MM.1S (cell line): Measurements from ENCODE around the gene PTPRN2.

Experiments
- DNase-seq: peaks from one replicate; pipeline ENCODE4 v3.0.0-alpha.2; 2015
- H2AFZ ChIP-seq: fragments of 300-600 bp; sonication (generic); 2 replicates; pipeline ENCODE4 v1.6.0; 2016; ENCODE audit warnings: antibody characterized with exemption, low read length
- H3F3A ChIP-seq: fragments of 300-600 bp; sonication (generic); 2 replicates; pipeline ENCODE4 v1.6.1; 2016; ENCODE audit warnings: mild to moderate bottlenecking, antibody characterized with exemption, low read length, moderate library complexity, mixed read lengths; ENCODE audit not compliant: insufficient read depth
- H3K27ac ChIP-seq: fragments of 300-600 bp; sonication (generic); 2 replicates; pipeline ENCODE4 v1.5.1; 2016; ENCODE audit warnings: mild to moderate bottlenecking, low read length
- H3K27me3 ChIP-seq: fragments of 300-600 bp; sonication (generic); replicated peaks from 2 replicates; pipeline ENCODE4 v1.6.0; 2016; ENCODE audit warnings: low read length; ENCODE audit not compliant: insufficient read depth
- H3K36me3 ChIP-seq: fragments of 300-600 bp; sonication (generic); replicated peaks from 2 replicates; pipeline ENCODE4 v1.6.1; 2016; ENCODE audit warnings: mild to moderate bottlenecking, low read length, mixed read lengths; ENCODE audit not compliant: insufficient read depth
- H3K4me1 ChIP-seq: fragments of 300-600 bp; sonication (generic); 2 replicates; pipeline ENCODE4 v1.6.1; 2016; ENCODE audit warnings: low read length, mixed read lengths
- H3K4me2 ChIP-seq: fragments of 300-600 bp; sonication (generic); 2 replicates; pipeline ENCODE4 v1.6.0; 2016; ENCODE audit warnings: low read depth, low read length
- H3K4me3 ChIP-seq: fragments of 300-600 bp; sonication (generic); 2 replicates; pipeline ENCODE4 v1.5.1; 2016; ENCODE audit warnings: low read length, mixed read lengths
- H3K79me2 ChIP-seq: fragments of 300-600 bp; sonication (generic); 2 replicates; pipeline ENCODE4 v1.6.1; 2016; ENCODE audit warnings: mixed run types, low read length, mixed read lengths
- H3K9ac ChIP-seq: fragments of 300-600 bp; sonication (generic); 2 replicates; pipeline ENCODE4 v1.6.1; 2016; ENCODE audit warnings: low read length, mixed read lengths
- H3K9me2 ChIP-seq: fragments of 300-600 bp; sonication (generic); replicated peaks from 2 replicates; pipeline ENCODE4 v1.6.1; 2016; ENCODE audit warnings: mild to moderate bottlenecking, low read length, mixed read lengths; ENCODE audit not compliant: insufficient read depth
- H3K9me3 ChIP-seq: fragments of 300-600 bp; sonication (generic); replicated peaks from 2 replicates; pipeline ENCODE4 v1.6.1; 2016; ENCODE audit warnings: mild to moderate bottlenecking, low read length, mixed read lengths; ENCODE audit not compliant: insufficient read depth
- H4K20me1 ChIP-seq: fragments of 300-600 bp; sonication (generic); 2 replicates; pipeline ENCODE4 v1.6.1; 2016; ENCODE audit warnings: mild to moderate bottlenecking, low read length, moderate library complexity, mixed read lengths; ENCODE audit not compliant: insufficient read depth
- EZH2 ChIP-seq: fragments of 300-600 bp; sonication (generic); optimal IDR thresholded peaks from 2 replicates; pipeline ENCODE3; 2017; ENCODE audit warnings: low read depth, mild to moderate bottlenecking, antibody characterized with exemption, low read length, mixed read lengths
- EZH2phosphoT487 ChIP-seq: fragments of 300-600 bp; sonication (generic); IDR thresholded peaks from 2 replicates; pipeline ENCODE4 v1.6.1; 2018; ENCODE audit warnings: antibody characterized with exemption, low read length
- TF ChIP-seq, protein P1 (sequence below): fragments of 300-600 bp; sonication (generic); IDR thresholded peaks from 2 replicates; pipeline ENCODE4 v1.5.1; 2016; ENCODE audit warnings: antibody characterized with exemption, low read length, mixed read lengths

Gene PTPRN2

DNA sequence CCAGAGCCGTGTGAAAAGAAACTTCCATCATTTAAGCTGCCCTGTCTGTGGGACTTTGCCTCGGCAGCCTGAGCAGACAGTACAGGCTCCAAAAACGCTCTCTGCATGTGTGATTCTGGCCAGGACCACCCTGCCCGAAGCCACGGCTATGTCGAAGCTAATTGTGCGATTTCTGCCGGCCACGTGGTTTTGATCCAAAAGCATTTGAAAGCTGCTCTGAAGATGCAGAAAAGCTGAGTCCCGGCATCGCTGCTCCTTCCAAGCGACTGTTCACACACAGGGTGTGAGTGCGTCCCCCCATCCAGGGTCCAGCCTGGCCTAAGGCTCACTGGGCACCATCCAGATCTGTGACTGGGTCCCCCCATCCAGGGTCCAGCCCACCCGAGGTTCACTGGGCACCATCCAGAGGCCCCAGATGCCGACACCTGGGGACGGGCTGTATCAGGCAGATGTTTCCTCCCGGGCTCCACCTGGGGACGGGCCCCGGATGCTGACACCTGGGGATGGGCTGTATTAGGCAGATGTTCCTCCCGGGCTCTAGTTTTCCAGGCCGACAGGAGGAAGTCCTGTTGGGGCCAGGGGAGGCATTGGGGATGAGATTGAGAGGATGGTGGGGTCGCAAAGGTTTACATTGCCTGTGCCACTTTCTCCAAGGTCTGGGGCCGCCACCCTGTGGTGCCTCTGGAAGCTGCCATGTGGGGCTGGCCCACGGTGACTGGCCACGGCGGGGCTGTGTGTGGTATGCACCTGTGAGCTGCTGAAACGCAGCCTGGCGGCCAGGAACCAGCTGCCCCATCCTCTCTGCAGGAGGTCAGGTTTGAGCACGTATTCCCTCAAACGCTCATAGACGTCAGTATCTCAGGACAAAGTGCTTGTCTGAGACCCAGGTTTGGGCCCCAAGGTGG, 723.5 kb downstream of the PTPRN2 start:
- Histone ChIP-seq H3K9me3 (no peaks in the 10 kb centered on the region), H3K9me2 (no peaks in the 10 kb centered on the region), H3K4me1 (no peaks in the 10 kb centered on the region), H3K79me2 (no peaks in the 10 kb centered on the region), H3K4me3 (no peak overlapping the region), H3K36me3 (no peaks in the 10 kb centered on the region), H3K4me2 (no peak overlapping the region), H4K20me1 (no peaks in the 10 kb centered on the region), H2AFZ (no peak overlapping the region), H3K27ac (no peak overlapping the region), H3F3A (no peaks in the 10 kb centered on the region), H3K27me3 (peaks cover 84% of the 10 kb centered on the region), H3K9ac (no peak overlapping the region)
- no peak for DNase-seq
- TF ChIP-seq, protein P1, sequence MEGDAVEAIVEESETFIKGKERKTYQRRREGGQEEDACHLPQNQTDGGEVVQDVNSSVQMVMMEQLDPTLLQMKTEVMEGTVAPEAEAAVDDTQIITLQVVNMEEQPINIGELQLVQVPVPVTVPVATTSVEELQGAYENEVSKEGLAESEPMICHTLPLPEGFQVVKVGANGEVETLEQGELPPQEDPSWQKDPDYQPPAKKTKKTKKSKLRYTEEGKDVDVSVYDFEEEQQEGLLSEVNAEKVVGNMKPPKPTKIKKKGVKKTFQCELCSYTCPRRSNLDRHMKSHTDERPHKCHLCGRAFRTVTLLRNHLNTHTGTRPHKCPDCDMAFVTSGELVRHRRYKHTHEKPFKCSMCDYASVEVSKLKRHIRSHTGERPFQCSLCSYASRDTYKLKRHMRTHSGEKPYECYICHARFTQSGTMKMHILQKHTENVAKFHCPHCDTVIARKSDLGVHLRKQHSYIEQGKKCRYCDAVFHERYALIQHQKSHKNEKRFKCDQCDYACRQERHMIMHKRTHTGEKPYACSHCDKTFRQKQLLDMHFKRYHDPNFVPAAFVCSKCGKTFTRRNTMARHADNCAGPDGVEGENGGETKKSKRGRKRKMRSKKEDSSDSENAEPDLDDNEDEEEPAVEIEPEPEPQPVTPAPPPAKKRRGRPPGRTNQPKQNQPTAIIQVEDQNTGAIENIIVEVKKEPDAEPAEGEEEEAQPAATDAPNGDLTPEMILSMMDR, result no peak
- TF ChIP-seq EZH2phosphoT487 (no peak), EZH2 (no peak)

- TF ChIP-seq EZH2phosphoT487 (no peak), EZH2 (no peak)
- TF ChIP-seq, protein P1, result no peak
- no peaks in the 10 kb centered on the region for H3K4me1 ChIP-seq
- no peak overlapping the region for H3K9ac ChIP-seq
- no peak overlapping the region for H3K4me3 ChIP-seq
- no peak for DNase-seq
- no peak overlapping the region for H2AFZ ChIP-seq
- H3K27ac ChIP-seq, result no peak overlapping the region
- no peaks in the 10 kb centered on the region for H3K9me3 ChIP-seq
- H3K4me2 ChIP-seq, result no peak overlapping the region
- H3F3A ChIP-seq, result no peaks in the 10 kb centered on the region
- no peaks in the 10 kb centered on the region for H3K36me3 ChIP-seq
- no peaks in the 10 kb centered on the region for H3K9me2 ChIP-seq
- H3K27me3 ChIP-seq, result peaks cover 74% of the 10 kb centered on the region
- H3K79me2 ChIP-seq, result no peaks in the 10 kb centered on the region
- H4K20me1 ChIP-seq, result no peaks in the 10 kb centered on the region
These were observed 724.4 kb downstream of the PTPRN2 start for GRCh38 chr7:157863176-157863575.

GRCh38 chr7:157862731-157863130, 724.9 kb downstream of the PTPRN2 start:
- Histone ChIP-seq H3K4me1 (no peaks in the 10 kb centered on the region), H3K79me2 (no peaks in the 10 kb centered on the region), H3K9ac (no peak overlapping the region), H3K36me3 (no peaks in the 10 kb centered on the region), H3K27me3 (peaks cover 70% of the 10 kb centered on the region), H3K9me2 (no peaks in the 10 kb centered on the region), H2AFZ (no peak overlapping the region), H3F3A (no peaks in the 10 kb centered on the region), H3K4me2 (no peak overlapping the region), H3K9me3 (no peaks in the 10 kb centered on the region), H3K4me3 (no peak overlapping the region), H3K27ac (no peak overlapping the region), H4K20me1 (no peaks in the 10 kb centered on the region)
- TF ChIP-seq EZH2 (no peak), EZH2phosphoT487 (no peak)
- TF ChIP-seq, protein P1, result no peak
- DNase-seq, result no peak
